Calu3 (cell line): Measurements from ENCODE around the gene FASTK. TPM values are rescaled to one million over a fixed set of nuclear protein-coding genes. Genes with fewer than 3 reads are reported as not detected.

Experiments
- BruUV-seq: library from RNA; stranded (reverse); fragments of 400-500 nt; replicated peaks from 2 replicates; lab custom pipeline; 2021; lab: Mats Ljungman, UMichigan
- CTCF ChIA-PET: fragments of 300-600 bp; sonication (Branson Sonifier 250); formaldehyde crosslinking; loops from one replicate; lab custom pipeline; 2022; ENCODE audit warnings: antibody characterized with exemption; lab: Charles Lee
- DNase-seq: peaks from one replicate; pipeline ENCODE4 v3.0.0; 2022
- H3K27ac Mint-ChIP-seq: one replicate; pipeline ENCODE4 v1.8.0; 2022; ENCODE audit warnings: mixed read lengths; ENCODE audit not compliant: unreplicated experiment
- H3K27me3 Mint-ChIP-seq: one replicate; pipeline ENCODE4 v1.8.0; 2022; ENCODE audit warnings: mixed read lengths; ENCODE audit not compliant: unreplicated experiment
- H3K36me3 Mint-ChIP-seq: one replicate; pipeline ENCODE4 v1.8.0; 2022; ENCODE audit warnings: mild to moderate bottlenecking, moderate library complexity, mixed read lengths; ENCODE audit not compliant: insufficient read depth, unreplicated experiment
- H3K4me1 Mint-ChIP-seq: one replicate; pipeline ENCODE4 v1.8.0; 2022; ENCODE audit warnings: mild to moderate bottlenecking, low read depth, mixed read lengths; ENCODE audit not compliant: unreplicated experiment
- H3K4me3 Mint-ChIP-seq: one replicate; pipeline ENCODE4 v1.8.0; 2022; ENCODE audit warnings: mild to moderate bottlenecking, low read depth, moderate library complexity, mixed read lengths; ENCODE audit not compliant: unreplicated experiment
- H3K9me3 Mint-ChIP-seq: one replicate; pipeline ENCODE4 v1.8.0; 2022; ENCODE audit warnings: low read depth, mixed read lengths; ENCODE audit not compliant: unreplicated experiment
- CTCF ChIP-seq: fragments of 200-600 bp; IDR thresholded peaks from one replicate; pipeline ENCODE4 v1.8.0; 2022; ENCODE audit warnings: antibody characterized with exemption; ENCODE audit not compliant: unreplicated experiment
- intact Hi-C: fragments of 100-400 bp; cut with micrococcal nuclease; formaldehyde crosslinking; loops from one replicate; pipeline ENCODE4 v1.10.0; 2022; ENCODE audit not compliant: unreplicated experiment
- total RNA-seq: library from RNA; stranded (reverse); gene quantifications from 2 replicates; pipeline ENCODE4 v1.2.3, GENCODE V29; 2022

Gene FASTK
- total RNA-seq, 1 experiment from 2014 or later: 113 TPM

- CTCF ChIA-PET: interaction anchor here (2.0 kb wide), 1 partner anchor 29 kb away, joined by 13 read pairs; the partner anchor contains the start of gene ABCB8
- no peak for TF ChIP-seq CTCF
- DNase-seq: no peak
- intact Hi-C loops: no loop called here
- H3K27ac Mint-ChIP-seq: peak overlapping the region; percentile 67
- H3K27me3 Mint-ChIP-seq: no peaks in the 10 kb centered on the region
- H3K4me1 Mint-ChIP-seq: peaks cover 32% of the 10 kb centered on the region
- no TSS peak for BruUV-seq
- H3K4me3 Mint-ChIP-seq: peak overlapping the region; percentile 94
- H3K36me3 Mint-ChIP-seq: peaks cover 57% of the 10 kb centered on the region
- no peaks in the 10 kb centered on the region for H3K9me3 Mint-ChIP-seq
Observed at GRCh38 chr7:151056666-151057505, 23.7 kb downstream of the FASTK start.

- intact Hi-C loops: no loop called here
Observed at GRCh38 chr7:151056283-151056665, 24.3 kb downstream of the FASTK start.

GRCh38 chr7:151053751-151054150 lies 26.9 kb downstream of the FASTK start:
- CTCF ChIA-PET: no interaction called here
- peaks cover 13% of the 10 kb centered on the region for H3K4me1 Mint-ChIP-seq
- peaks cover 26% of the 10 kb centered on the region for H3K36me3 Mint-ChIP-seq
- no peak for DNase-seq
- intact Hi-C loops: no loop called here
- H3K27ac Mint-ChIP-seq: no peak overlapping the region
- no peak for TF ChIP-seq CTCF
- no peaks in the 10 kb centered on the region for H3K27me3 Mint-ChIP-seq
- no TSS peak for BruUV-seq
- H3K9me3 Mint-ChIP-seq: no peaks in the 10 kb centered on the region
- H3K4me3 Mint-ChIP-seq: no peak overlapping the region

More at GRCh38 chr7:151056283-151056665, 24.3 kb downstream of the FASTK start:
- peaks cover 25% of the 10 kb centered on the region for H3K4me1 Mint-ChIP-seq
- H3K27ac Mint-ChIP-seq: peak overlapping the region; percentile 67
- no peaks in the 10 kb centered on the region for H3K27me3 Mint-ChIP-seq
- peaks cover 51% of the 10 kb centered on the region for H3K36me3 Mint-ChIP-seq
- no peak for DNase-seq
- TF ChIP-seq CTCF: no peak
- no TSS peak for BruUV-seq
- no peaks in the 10 kb centered on the region for H3K9me3 Mint-ChIP-seq
- CTCF ChIA-PET: no interaction called here
- H3K4me3 Mint-ChIP-seq: peak overlapping the region; percentile 94

GRCh38 chr7:151053096-151053495 lies 27.5 kb downstream of the FASTK start:
- intact Hi-C loops: no loop called here
- no peak for TF ChIP-seq CTCF
- Mint-ChIP-seq H3K9me3 (no peaks in the 10 kb centered on the region), H3K27me3 (no peaks in the 10 kb centered on the region), H3K36me3 (peaks cover 19% of the 10 kb centered on the region), H3K4me1 (peaks cover 9% of the 10 kb centered on the region), H3K4me3 (no peak overlapping the region), H3K27ac (no peak overlapping the region)
- CTCF ChIA-PET: interaction anchor here (0.6 kb wide), 1 partner anchor 42 kb away, joined by 3 read pairs; no protein-coding TSS in a partner anchor
- no TSS peak for BruUV-seq
- no peak for DNase-seq
